Hindlimb muscle (tissue), 1 donor: ENCODE results near the gene ATXN7L1. TPM values are rescaled to one million over a fixed set of nuclear protein-coding genes. Genes with fewer than 3 reads are reported as not detected.
A peak's percentile ranks its signal among the peaks of the same experiment; 100 is the strongest.
"Not testable (repeated sequence)": the region's sequence is repeated elsewhere in the genome, so short reads cannot be mapped to it uniquely, and the experiment has no call there.

Experiments used
- DNase-seq: peaks from one replicate; pipeline ENCODE4 v3.0.0-alpha.2; 2013
- polyA plus RNA-seq: library from polyadenylated mRNA; unstranded; fragments of 120-200 nt; gene quantifications from one replicate; pipeline ENCODE4 v1.2.1, GENCODE V29; 2013; ENCODE audit not compliant: insufficient read length

Gene ATXN7L1
- polyA plus RNA-seq, 1 donor, result 7.5 TPM

DNA sequence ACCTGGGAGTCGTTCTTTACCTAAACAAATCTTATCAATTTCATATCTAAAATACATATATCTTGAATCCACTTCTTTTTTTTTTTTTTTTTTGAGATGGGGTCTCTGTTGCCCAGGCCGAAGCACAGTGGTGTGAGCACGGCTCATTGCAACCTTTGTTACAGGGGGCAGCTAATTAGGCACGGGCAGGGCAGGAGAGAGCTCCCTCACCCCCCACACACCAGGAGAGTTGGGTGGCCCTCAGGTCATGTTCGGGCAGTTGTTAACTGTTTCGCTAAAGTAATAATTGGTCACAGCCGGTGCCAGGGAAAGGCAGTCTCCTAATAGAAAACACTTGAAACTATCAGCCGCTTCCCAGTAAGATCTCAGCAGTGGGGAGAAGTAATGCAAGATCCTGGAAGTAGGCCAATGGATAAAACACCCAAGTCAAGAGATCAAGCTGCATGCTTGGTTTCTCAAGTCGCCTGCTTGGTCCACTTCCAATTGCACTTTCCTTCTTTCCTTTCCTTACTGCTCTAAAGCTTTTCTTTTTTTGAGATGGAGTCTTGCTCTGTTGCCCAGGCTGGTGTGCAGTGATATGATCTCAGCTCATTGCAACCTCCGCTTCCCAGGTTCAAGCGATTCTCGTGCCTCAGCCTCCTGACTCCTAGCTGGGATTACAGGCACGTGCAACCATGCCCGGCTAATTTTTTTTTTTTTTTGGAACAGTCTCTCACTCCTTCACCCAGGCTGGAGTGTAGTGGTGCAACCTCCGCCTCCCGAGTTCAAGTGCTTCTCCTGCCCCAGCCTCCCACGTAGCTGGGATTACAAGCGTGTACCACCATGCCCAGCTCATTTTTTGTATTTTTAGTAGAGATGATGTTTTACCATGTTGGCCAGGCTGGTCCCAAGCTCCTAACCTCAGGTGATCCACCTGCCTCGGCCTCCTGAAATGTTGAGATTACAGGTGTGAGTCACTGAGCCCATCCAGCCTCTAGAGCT lies 273.8 kb downstream of the ATXN7L1 start:
- no peak for DNase-seq

GRCh38 chr7:105600720-105601550 lies 275.5 kb downstream of the ATXN7L1 start:
- DNase-seq, result no peak

GRCh38 chr7:105599551-105599950 lies 276.8 kb downstream of the ATXN7L1 start:
- DNase-seq, result no peak

GRCh38 chr7:105599080-105599479 lies 277.3 kb downstream of the ATXN7L1 start:
- DNase-seq, result not testable (repeated sequence)

DNA sequence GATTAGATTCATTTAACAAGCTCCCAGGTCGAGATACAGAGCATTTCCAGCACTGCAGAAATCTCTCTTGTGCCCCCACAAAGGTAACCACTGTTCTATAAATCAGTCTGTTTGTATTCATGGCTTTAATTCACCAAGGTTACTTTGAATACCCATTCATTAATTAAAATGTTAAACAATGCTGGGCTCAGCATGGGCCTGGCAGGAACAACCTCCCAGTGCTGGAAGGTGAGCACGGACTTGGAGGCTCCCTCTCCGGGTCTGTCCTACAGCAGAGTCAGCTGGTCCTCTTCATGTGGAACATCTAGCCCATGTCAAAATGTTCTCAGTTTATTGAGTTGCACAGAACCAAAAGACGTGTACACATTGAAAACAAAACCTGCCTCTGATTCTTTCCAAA lies 279.5 kb downstream of the ATXN7L1 start:
- DNase-seq, result no peak

GRCh38 chr7:105594034-105594433 lies 282.4 kb downstream of the ATXN7L1 start:
- DNase-seq, result peak; percentile 14

- no peak for DNase-seq
These were observed 284.9 kb downstream of the ATXN7L1 start for GRCh38 chr7:105591522-105591921.

- no peak for DNase-seq
These were observed 285.6 kb downstream of the ATXN7L1 start for GRCh38 chr7:105590793-105591192.

DNA sequence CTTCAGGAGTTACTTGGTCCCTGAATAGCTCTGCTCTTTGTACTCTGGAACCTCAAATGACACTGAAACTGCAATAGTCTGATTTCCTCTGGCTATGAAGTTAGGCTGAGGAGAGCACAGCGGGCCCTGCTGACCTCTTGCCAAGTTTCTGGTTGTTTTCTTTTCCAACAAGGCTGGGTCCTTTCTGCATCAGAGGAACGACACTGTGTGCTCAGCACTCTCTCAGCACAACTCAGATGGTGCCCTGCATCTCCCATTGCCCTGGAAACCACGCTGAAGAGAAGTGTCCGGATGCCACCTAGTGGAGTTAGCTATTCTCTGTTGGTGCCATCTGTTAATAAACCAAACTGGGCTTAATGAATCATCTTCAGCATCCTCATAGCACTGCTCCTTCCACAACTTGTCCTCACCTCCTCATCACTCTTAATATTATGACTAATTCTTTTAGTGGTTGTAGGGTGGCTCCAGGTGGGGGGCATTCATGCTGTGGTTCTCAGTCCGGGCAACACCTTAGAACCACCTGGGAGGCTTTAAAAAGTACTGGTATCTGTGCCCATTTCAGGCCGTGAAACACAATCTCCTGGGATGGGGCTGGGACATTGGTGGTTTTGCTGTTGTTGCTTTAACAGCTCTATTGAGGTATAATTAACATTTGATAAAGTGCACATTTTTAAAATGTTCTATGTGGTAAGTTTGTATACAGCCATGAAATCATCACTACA lies 286.9 kb downstream of the ATXN7L1 start:
- DNase-seq, result peak; percentile 20

- DNase-seq, result no peak
These were observed 288.3 kb downstream of the ATXN7L1 start for GRCh38 chr7:105587909-105588635.

GRCh38 chr7:105585850-105586500 lies 290.4 kb downstream of the ATXN7L1 start:
- DNase-seq, result no peak

GRCh38 chr7:105584165-105584564 lies 292.2 kb downstream of the ATXN7L1 start:
- DNase-seq, result no peak

- no peak for DNase-seq
These were observed 293.3 kb downstream of the ATXN7L1 start for GRCh38 chr7:105583061-105583460.

DNA sequence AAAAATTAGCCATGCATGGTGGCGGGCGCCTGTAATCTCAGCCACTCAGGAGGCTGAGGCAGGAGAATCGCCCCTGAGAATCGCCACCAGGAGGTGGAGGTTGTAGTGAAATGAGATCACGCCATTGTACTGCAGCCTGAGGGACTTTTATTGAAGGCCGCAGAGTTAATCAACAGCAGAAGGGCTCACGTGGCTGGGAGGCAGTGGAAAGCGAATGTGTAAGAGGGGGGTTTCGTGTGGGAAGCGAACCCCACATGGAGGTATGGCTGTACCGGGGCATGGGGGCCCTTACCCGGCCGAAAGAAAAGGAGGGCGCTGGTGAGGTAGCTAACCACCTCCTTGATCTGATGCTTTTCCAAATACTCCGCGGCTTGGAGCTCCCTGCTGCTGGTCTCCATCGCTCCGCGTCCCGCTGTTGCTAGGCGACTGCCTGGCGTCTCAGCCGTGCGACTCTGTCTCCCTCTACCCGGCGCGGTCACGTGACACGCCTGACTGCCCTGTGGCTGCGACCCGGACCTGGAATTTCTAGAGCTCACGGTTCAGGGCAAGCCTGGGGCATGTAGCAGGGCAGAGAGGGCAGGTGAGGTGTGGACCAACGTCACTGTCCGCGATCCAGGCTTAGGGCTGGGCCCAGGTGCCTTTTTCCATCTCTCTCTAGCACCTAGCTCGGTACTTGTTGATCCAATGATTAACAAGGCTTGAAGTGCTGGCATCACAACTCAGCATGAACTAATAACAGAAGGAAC lies 295.2 kb downstream of the ATXN7L1 start, which contains the start of gene EFCAB10:
Gene EFCAB10, minus strand, starts transcription at position 428 of the 746 bp plus-strand sequence. Its CDS starts 30 bp downstream, at position 398.
- DNase-seq, result peak; percentile 27

GRCh38 chr7:105580022-105580740 lies 296.2 kb downstream of the ATXN7L1 start:
- DNase-seq, result no peak

DNA sequence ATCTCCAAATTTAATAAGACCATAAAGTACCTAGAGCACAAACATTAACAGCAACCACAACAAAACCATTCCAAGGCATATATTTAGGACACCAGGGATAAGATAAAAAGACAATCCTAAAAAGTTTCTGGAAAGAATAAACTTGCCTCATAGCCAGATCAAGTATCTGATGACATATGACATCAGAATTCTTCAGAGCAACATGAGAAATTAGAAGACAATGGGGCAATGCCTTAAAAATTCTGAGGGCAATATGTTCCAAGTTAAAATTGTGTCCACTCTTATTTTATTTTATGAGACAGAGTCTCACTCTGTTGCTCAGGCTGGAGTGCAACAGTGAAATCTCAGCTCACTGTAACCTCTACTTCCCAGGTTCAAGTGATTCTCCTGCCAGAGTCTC lies 297.9 kb downstream of the ATXN7L1 start:
- no peak for DNase-seq

DNA sequence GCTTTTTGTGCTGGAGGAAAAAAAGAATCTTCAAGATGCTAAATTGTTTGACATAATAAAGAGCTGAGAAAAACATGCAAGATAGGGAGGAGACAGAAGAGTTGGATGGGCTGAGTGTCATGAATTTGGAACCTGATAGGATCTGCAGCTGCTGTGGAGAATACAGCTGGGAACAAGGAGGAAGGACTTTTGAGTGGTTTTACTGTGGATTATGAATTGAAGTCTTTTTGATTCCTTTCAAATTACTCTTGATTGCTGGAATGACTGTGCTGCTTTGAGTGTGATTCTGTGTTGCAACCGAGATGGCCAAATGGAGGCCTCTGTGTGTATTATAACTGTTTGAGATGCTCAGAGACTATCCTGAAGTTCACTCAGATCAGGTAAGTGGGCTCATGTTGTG lies 299.1 kb downstream of the ATXN7L1 start:
- no peak for DNase-seq

- DNase-seq, result no peak
These were observed 304.5 kb downstream of the ATXN7L1 start for GRCh38 chr7:105571891-105572290.

DNA sequence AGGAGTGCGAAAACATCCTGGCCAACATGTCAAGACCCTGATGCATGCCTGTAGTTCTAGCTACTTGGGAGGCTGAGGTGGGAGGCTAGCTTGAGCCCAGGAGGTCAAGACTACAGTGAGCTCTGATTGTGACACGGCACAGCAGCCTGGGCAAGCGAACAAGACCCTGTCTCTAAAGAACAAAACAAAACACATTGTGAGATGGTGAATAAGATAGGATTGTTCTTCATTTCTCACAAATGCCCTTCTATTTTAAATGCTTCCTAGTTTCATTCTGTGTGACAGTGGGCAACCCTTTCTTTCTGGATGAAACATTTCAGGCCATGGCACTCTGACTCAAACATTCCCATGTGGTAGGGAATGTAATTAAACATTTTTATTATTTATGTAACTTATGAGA lies 308.6 kb downstream of the ATXN7L1 start:
- no peak for DNase-seq

DNA sequence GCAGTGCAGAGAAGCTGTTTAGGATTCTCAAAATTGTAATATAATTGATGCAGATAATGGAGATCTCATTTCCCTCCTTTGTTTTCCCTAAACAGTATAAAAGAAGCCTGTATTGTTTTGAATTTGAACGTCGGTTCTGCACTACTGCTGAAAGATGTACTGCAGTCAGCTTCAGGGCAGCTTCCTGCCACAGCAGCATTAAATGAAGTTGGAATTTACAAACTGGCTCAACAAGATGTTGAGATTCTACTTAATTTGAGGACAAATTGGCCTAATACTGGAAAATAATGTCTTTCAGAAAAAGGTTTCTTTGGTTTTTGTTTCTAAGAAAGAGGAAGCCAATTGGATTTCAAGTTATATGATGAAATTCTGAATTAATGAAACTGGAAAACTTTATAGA lies 309.4 kb downstream of the ATXN7L1 start:
- DNase-seq, result no peak
